Epithelial cell of prostate (primary cell): ENCODE measurements around the gene SIK2.
A peak's percentile ranks its signal among the peaks of the same experiment; 100 is the strongest.

Experiments
- DNase-seq: peaks from one replicate; pipeline ENCODE4 v3.0.0-alpha.2; 2011; ENCODE audit warnings: low read depth, low spot score
- H3K27ac ChIP-seq: fragments of 450-650 bp; 2 replicates; pipeline ENCODE4 v1.5.1; 2017; ENCODE audit warnings: mild to moderate bottlenecking

The SIK2 gene

GRCh38 chr11:111723595-111723994, 121.3 kb downstream of the SIK2 start:
- no peak overlapping the region for H3K27ac ChIP-seq
- no peak for DNase-seq

GRCh38 chr11:111724615-111725129, 122.4 kb downstream of the SIK2 start:
- H3K27ac ChIP-seq: no peak overlapping the region
- DNase-seq: no peak

- DNase-seq: no peak
These were observed 123.4 kb downstream of the SIK2 start for GRCh38 chr11:111725621-111726020.

GRCh38 chr11:111726301-111726713, 124.1 kb downstream of the SIK2 start:
- H3K27ac ChIP-seq: no peak overlapping the region
- DNase-seq: no peak

More at GRCh38 chr11:111725621-111726020, 123.4 kb downstream of the SIK2 start:
- H3K27ac ChIP-seq: no peak overlapping the region

- H3K27ac ChIP-seq: no peak overlapping the region
- DNase-seq: no peak
These were observed 125.2 kb downstream of the SIK2 start for GRCh38 chr11:111727431-111727830.

- H3K27ac ChIP-seq: no peak overlapping the region
- no peak for DNase-seq
These were observed 127.0 kb downstream of the SIK2 start for GRCh38 chr11:111729071-111729830.

- no peak overlapping the region for H3K27ac ChIP-seq
- DNase-seq: no peak
These were observed 127.6 kb downstream of the SIK2 start for GRCh38 chr11:111729831-111730311.

GRCh38 chr11:111730871-111731591, 128.8 kb downstream of the SIK2 start:
- no peak for DNase-seq
- H3K27ac ChIP-seq: no peak overlapping the region

GRCh38 chr11:111731821-111732220, 129.6 kb downstream of the SIK2 start:
- DNase-seq: no peak
- no peak overlapping the region for H3K27ac ChIP-seq

GRCh38 chr11:111733016-111733415, 130.8 kb downstream of the SIK2 start:
- no peak overlapping the region for H3K27ac ChIP-seq
- DNase-seq: no peak

GRCh38 chr11:111733611-111734088, 131.4 kb downstream of the SIK2 start:
- no peak for DNase-seq
- no peak overlapping the region for H3K27ac ChIP-seq

- no peak for DNase-seq
- no peak overlapping the region for H3K27ac ChIP-seq
These were observed 132.1 kb downstream of the SIK2 start for GRCh38 chr11:111734101-111734953.

- DNase-seq: no peak
- H3K27ac ChIP-seq: no peak overlapping the region
These were observed 132.7 kb downstream of the SIK2 start for GRCh38 chr11:111734954-111735261.

- H3K27ac ChIP-seq: peak overlapping the region; percentile 64
- peak; percentile 79 for DNase-seq
These were observed 133.2 kb downstream of the SIK2 start for GRCh38 chr11:111735262-111736116.

GRCh38 chr11:111736181-111736590, 133.9 kb downstream of the SIK2 start:
- DNase-seq: no peak
- H3K27ac ChIP-seq: peak overlapping the region; percentile 64

GRCh38 chr11:111736621-111737443, 134.6 kb downstream of the SIK2 start:
- peak overlapping the region; percentile 64 for H3K27ac ChIP-seq
- DNase-seq: no peak

- H3K27ac ChIP-seq: no peak overlapping the region
- no peak for DNase-seq
These were observed 135.4 kb downstream of the SIK2 start for GRCh38 chr11:111737444-111738210.

GRCh38 chr11:111739299-111739698, 137.1 kb downstream of the SIK2 start:
- DNase-seq: no peak
- H3K27ac ChIP-seq: no peak overlapping the region
